ENCODE data around the gene MAPK9.

MAPK9 gene

GRCh38 chr5:180328296-180329137 is 36.6 kb upstream of the MAPK9 start:
- peak; percentile 54 to 97 (median 82) for DNase-seq
- intact Hi-C loops (cut with DNase I): no loop called here

GRCh38 chr5:180326989-180327565 is 35.2 kb upstream of the MAPK9 start:
- intact Hi-C loops (cut with DNase I): no loop called here
- DNase-seq: peak in 3 of 10 donors; percentile 34 to 67 (median 48)

GRCh38 chr5:180324601-180324950 is 32.7 kb upstream of the MAPK9 start:
- intact Hi-C loops (cut with DNase I): no loop called here
- peak in 5 of 10 donors; percentile 23 to 88 (median 57) for DNase-seq

GRCh38 chr5:180323941-180324600 is 32.2 kb upstream of the MAPK9 start:
- intact Hi-C loops (cut with DNase I): no loop called here
- peak in 5 of 10 donors; percentile 29 to 85 (median 48) for DNase-seq

GRCh38 chr5:180323160-180323559 is 31.3 kb upstream of the MAPK9 start:
- DNase-seq: peak in 2 of 10 donors; percentile 30 to 44
- intact Hi-C loops (cut with DNase I): no loop called here

GRCh38 chr5:180318456-180319089 is 26.7 kb upstream of the MAPK9 start:
- intact Hi-C loops (cut with DNase I): no loop called here
- no peak for DNase-seq

DNA sequence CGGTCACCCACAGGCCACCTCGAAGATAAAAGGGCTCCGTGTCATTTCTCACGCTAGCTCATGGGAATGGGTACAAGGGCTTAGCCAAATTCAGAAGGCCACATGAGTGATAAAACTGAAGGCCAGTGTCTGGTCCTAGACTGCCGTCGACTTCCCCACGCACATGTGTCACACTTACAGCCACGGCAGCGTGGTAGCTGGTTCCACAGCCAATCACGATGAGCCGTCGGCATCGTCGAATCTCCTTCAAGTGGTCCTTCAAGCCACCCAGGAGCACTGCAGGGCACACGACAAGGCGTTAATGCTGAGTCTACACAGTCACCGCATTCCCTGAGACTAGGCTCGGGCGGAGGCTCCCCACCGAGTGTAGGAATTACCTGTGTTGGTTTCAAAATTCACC is 24.7 kb upstream of the MAPK9 start:
- DNase-seq: peak in 1 of 10 donors; percentile 64
- intact Hi-C loops (cut with DNase I): no loop called here

- intact Hi-C loops (cut with DNase I): loop anchor here (2.0 kb wide), 1 partner anchor 23 kb away; the partner anchor contains the start of gene MAPK9
- DNase-seq: peak in 7 of 10 donors; percentile 65 to 96 (median 79)
Measured at GRCh38 chr5:180315762-180316212, 23.9 kb upstream of the MAPK9 start.

DNA sequence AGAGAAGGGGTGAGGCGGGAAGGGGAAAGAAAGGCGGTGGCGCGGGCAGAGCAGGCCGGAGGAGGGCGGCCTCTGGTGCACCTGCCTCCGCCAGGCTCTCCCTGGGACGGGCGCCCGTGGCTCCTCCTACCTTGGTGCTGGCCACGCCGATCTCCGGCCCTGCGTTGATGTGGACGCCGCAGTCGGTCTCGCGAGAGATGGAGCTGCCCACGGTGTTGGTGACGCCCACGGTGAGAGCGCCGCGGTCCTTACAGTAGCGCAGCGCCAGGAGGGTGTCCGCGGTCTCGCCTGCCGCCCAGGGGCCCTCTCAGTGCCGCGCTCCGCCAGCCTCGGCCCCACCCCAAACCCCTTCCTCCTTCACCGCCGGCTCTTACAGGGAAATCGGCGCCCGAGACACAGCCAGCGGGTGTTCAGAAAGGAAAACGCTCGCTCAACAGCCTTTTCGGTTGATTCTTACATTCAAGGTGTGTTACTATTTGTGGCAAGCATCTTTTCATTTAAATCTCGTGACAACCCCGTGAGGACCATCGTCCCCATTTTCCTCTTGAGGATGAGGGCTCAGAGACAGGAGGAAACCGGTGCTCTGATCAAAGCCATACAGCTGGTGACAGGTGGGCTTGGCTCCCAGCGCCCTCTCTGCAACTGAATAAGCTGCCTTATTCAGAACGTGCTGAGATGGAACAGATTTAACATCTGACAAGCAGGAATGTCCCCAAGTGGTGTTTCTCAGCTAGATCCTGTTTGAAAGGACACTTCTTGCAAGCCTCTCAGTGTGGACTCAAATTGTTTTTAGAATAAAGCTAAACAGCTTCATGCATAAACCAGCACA is 22.0 kb upstream of the MAPK9 start:
- intact Hi-C loops (cut with DNase I): loop anchor here (2.0 kb wide), 1 partner anchor 21 kb away; the partner anchor contains the start of gene MAPK9
- peak in 6 of 10 donors; percentile 58 to 99 (median 74) for DNase-seq

GRCh38 chr5:180311216-180311615 is 19.3 kb upstream of the MAPK9 start:
- peak in 1 of 10 donors; percentile 34 for DNase-seq
- intact Hi-C loops (cut with DNase I): no loop called here

DNA sequence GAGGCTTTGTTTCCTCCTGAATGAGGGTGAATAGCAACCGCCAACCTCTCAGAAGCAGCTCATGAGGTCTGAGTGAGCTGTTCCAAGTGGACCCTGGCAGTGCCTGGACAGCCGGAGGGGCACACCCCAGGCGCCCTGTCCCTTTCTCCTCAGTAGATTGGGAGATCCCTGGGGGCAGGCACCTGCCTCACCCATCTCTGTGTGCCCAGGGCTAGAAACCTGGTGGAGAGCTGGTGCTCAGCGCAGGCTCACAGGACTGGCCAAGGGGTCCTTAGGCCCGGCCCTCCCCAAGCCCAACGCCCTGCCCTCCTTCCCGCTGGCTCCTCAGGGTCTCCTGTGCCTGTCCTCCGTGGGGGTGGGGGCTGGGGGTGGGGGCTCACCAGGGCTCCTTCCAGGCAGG is 14.9 kb upstream of the MAPK9 start:
- peak in 1 of 10 donors; percentile 80 for DNase-seq
- intact Hi-C loops (cut with DNase I): no loop called here

- peak in 1 of 10 donors; percentile 85 for DNase-seq
- intact Hi-C loops (cut with DNase I): no loop called here
Measured at GRCh38 chr5:180305481-180305880, 13.6 kb upstream of the MAPK9 start.

GRCh38 chr5:180304431-180305375 is 12.8 kb upstream of the MAPK9 start:
- peak in 1 of 10 donors; percentile 65 for DNase-seq
- intact Hi-C loops (cut with DNase I): no loop called here

GRCh38 chr5:180304016-180304292 is 12.1 kb upstream of the MAPK9 start:
- DNase-seq: no peak
- intact Hi-C loops (cut with DNase I): no loop called here

GRCh38 chr5:180303226-180304015 is 11.5 kb upstream of the MAPK9 start:
- intact Hi-C loops (cut with DNase I): no loop called here
- peak in 1 of 10 donors; percentile 67 for DNase-seq

GRCh38 chr5:180302256-180302655 is 10.4 kb upstream of the MAPK9 start:
- DNase-seq: no peak
- intact Hi-C loops (cut with DNase I): no loop called here

DNA sequence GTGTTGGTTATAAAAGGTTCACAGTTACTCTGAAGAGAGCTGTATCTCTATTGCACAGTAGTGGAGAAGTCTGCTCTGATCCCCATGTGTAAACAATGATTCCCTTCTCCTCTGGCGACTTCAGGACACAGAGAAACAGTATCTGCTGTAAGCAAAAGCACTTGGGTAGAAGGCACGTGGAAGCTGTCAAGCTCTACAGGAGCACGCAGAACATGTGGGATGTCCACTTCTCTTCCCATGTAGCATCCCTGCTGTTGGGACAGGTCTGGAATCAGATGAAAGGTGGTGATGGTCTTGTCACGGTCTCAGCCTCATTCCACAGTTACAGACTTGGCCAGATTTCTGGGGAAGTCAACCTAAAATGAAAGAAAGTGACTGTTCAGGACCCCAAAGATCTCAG is 9.4 kb upstream of the MAPK9 start:
- DNase-seq: no peak
- intact Hi-C loops (cut with DNase I): no loop called here

DNA sequence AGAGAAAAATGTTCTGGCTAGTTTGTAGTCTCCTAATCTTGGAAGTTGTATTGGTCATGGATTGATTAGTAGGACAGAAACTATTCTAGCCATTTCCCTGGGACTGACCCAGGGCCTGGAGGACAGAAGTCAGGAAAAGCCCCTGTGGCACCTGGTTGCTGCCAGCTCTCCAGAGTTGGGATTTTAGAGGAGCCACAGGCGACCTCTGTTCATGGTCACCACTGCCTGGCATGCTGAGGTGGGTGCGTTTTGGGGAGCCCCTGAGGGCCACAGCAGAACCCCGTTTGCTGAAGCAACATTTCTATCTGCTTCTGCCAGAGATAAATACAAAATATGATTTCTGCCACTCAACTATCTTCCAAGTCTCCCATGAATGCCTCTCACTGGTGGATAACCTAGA is 7.6 kb upstream of the MAPK9 start:
- intact Hi-C loops (cut with DNase I): no loop called here
- DNase-seq: peak in 1 of 10 donors; percentile 59

Measured in posterior cingulate gyrus (tissue), 11 donors.